ENCODE measurements around the gene HIC1. TPM values are rescaled to one million over a fixed set of nuclear protein-coding genes. Genes with fewer than 3 reads are reported as not detected.

Gene HIC1
- total RNA-seq, 1 donor from 2014 or later: 9.3 TPM

GRCh38 chr17:2063261-2064146 lies 8.6 kb downstream of the HIC1 start:
- Mint-ChIP-seq H3K4me3 (peak overlapping the region; percentile 36), H3K27me3 (no peaks in the 10 kb centered on the region), H3K4me1 (peaks cover 45% of the 10 kb centered on the region), H3K9me3 (no peaks in the 10 kb centered on the region), H3K36me3 (ENCODE audit: low read depth) (peaks cover 44% of the 10 kb centered on the region), H3K27ac (peak overlapping the region; percentile 16)
- ChIA-PET POLR2A (interaction anchor here (24.5 kb wide), 1 partner anchor 25 kb away, joined by 449 read pairs; no protein-coding TSS in a partner anchor), CTCF (interaction anchor here (1.2 to 2.7 kb wide), 2 partner anchors 9 to 118 kb away, joined by 3 to 16 read pairs; partner anchors contain the start of gene HIC1)
- DNase-seq (no peak), ATAC-seq (ENCODE audit: low read depth) (peak; percentile 11)
- intact Hi-C loops (cut with micrococcal nuclease): loop anchor here (1.0 to 2.0 kb wide), 2 partner anchors 26 to 73 kb away; no protein-coding TSS in a partner anchor
- TF ChIP-seq, protein P1, sequence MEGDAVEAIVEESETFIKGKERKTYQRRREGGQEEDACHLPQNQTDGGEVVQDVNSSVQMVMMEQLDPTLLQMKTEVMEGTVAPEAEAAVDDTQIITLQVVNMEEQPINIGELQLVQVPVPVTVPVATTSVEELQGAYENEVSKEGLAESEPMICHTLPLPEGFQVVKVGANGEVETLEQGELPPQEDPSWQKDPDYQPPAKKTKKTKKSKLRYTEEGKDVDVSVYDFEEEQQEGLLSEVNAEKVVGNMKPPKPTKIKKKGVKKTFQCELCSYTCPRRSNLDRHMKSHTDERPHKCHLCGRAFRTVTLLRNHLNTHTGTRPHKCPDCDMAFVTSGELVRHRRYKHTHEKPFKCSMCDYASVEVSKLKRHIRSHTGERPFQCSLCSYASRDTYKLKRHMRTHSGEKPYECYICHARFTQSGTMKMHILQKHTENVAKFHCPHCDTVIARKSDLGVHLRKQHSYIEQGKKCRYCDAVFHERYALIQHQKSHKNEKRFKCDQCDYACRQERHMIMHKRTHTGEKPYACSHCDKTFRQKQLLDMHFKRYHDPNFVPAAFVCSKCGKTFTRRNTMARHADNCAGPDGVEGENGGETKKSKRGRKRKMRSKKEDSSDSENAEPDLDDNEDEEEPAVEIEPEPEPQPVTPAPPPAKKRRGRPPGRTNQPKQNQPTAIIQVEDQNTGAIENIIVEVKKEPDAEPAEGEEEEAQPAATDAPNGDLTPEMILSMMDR (IDR thresholded peaks at IDR 0.05): no peak

DNA sequence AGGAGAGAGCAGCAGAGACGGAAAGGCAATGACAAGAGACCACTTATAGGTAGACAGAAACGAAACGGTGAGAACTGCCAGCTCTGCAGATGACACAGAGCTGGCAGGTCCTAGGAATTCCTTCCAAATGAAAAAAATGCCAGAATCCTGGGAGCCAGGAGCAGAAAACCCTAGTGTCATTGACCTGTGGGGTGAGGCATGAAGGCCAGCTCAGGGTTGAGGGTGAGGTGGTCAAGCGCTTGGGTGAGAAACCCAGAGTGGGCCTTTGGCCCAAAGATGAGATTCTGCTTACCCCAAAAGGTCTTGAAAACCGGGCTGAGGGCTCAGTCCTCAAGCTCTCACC lies 9.2 kb downstream of the HIC1 start:
- intact Hi-C loops (cut with micrococcal nuclease): loop anchor here (1.0 to 2.0 kb wide), 2 partner anchors 25 to 73 kb away; no protein-coding TSS in a partner anchor
- H3K36me3 Mint-ChIP-seq (ENCODE audit: low read depth): peaks cover 47% of the 10 kb centered on the region
- ChIA-PET CTCF (interaction anchor here (0.8 to 2.7 kb wide), 3 partner anchors 9 to 118 kb away, joined by 3 to 16 read pairs (median 3); partner anchors contain the start of gene HIC1), POLR2A (interaction anchor here (1.2 to 24.5 kb wide), 2 partner anchors 8 to 24 kb away, joined by 4 to 449 read pairs; no protein-coding TSS in a partner anchor)
- H3K4me1 Mint-ChIP-seq: peaks cover 50% of the 10 kb centered on the region
- peak overlapping the region; percentile 67 for H3K4me3 Mint-ChIP-seq
- H3K27me3 Mint-ChIP-seq: no peaks in the 10 kb centered on the region
- H3K27ac Mint-ChIP-seq: peak overlapping the region; percentile 16
- TF ChIP-seq, protein P1 (IDR thresholded peaks at IDR 0.05): no peak
- ATAC-seq (ENCODE audit: low read depth) (peak; percentile 21), DNase-seq (no peak)
- H3K9me3 Mint-ChIP-seq: no peaks in the 10 kb centered on the region

GRCh38 chr17:2064520-2064971 lies 9.6 kb downstream of the HIC1 start:
- POLR2A ChIA-PET: interaction anchor here (1.0 to 24.5 kb wide), 3 partner anchors 9 to 24 kb away, joined by 4 to 449 read pairs (median 5); no protein-coding TSS in a partner anchor

DNA sequence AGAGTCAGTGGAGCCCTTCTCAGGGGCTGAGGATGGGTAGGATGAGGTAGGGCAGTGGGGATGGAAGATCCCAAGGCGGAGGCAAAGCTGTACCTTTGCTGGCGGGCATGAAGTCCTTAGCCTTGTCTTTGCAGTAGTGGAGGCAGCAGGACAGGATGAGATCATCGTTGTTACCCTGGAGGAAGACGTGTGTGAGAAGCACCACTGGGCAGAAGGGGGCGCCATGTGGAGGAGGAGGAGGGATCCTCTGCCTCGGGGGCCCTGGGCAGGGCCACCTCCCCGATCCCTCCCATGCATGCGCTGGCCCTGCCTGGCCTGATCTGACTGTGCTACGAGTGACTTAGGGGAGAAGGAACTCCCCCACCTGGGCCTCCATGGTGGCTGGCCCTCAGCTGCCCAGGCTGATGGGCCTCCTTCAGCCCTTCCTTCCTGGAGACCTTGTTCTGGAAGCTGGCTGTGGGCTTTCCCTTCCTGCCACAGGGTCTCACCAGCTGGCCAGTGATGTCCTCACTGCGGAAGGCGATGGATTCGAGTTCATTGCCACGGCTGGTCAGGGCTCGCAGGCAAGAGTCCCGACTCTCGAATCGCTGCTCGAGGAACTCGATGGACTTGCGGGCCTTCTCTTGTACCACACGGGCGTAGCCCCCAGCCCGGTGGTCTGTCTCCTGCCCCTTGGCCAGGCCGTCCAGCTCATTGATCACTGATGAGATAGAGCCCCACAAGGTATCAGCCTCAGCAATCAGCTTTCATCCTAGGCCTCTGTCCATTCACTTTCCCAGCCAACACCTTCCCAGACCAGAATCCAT lies 10.3 kb downstream of the HIC1 start:
- intact Hi-C loops (cut with micrococcal nuclease): loop anchor here (1.0 to 2.0 kb wide), 2 partner anchors 24 to 72 kb away; no protein-coding TSS in a partner anchor
- Mint-ChIP-seq H3K27me3 (no peaks in the 10 kb centered on the region), H3K4me3 (peak overlapping the region; percentile 67), H3K4me1 (peaks cover 46% of the 10 kb centered on the region), H3K36me3 (ENCODE audit: low read depth) (peaks cover 49% of the 10 kb centered on the region), H3K27ac (peak overlapping the region; percentile 16), H3K9me3 (no peaks in the 10 kb centered on the region)
- no peak for DNase-seq
- TF ChIP-seq, protein P1 (IDR thresholded peaks at IDR 0.05): no peak
- ATAC-seq (ENCODE audit: low read depth): no peak
- POLR2A ChIA-PET: interaction anchor here (1.0 to 24.5 kb wide), 3 partner anchors 8 to 23 kb away, joined by 4 to 449 read pairs (median 5); no protein-coding TSS in a partner anchor
- CTCF ChIA-PET: interaction anchor here (0.8 to 2.7 kb wide), 4 partner anchors 10 to 180 kb away, joined by 3 to 16 read pairs (median 6); partner anchors contain the start of gene HIC1

More at GRCh38 chr17:2064520-2064971, 9.6 kb downstream of the HIC1 start:
- Mint-ChIP-seq H3K4me3 (peak overlapping the region; percentile 67), H3K4me1 (peaks cover 46% of the 10 kb centered on the region), H3K36me3 (ENCODE audit: low read depth) (peaks cover 47% of the 10 kb centered on the region), H3K9me3 (no peaks in the 10 kb centered on the region), H3K27me3 (no peaks in the 10 kb centered on the region), H3K27ac (peak overlapping the region; percentile 16)
- ATAC-seq (ENCODE audit: low read depth): peak; percentile 88
- intact Hi-C loops (cut with micrococcal nuclease): loop anchor here (1.0 to 2.0 kb wide), 2 partner anchors 25 to 72 kb away; no protein-coding TSS in a partner anchor
- CTCF ChIA-PET: interaction anchor here (0.8 to 2.7 kb wide), 5 partner anchors 10 to 180 kb away, joined by 3 to 16 read pairs (median 3); partner anchors contain the start of gene HIC1
- TF ChIP-seq, protein P1 (IDR thresholded peaks at IDR 0.05): no peak
- peak; percentile 49 for DNase-seq

Measured in activated B cell treated with CpG ODN at 0.5 μM for 24 hours (primary cell).